GM12878 (cell line): ENCODE results near the gene WNT9B.

Experiments
- SREBF1 ChIP-seq: IDR thresholded peaks from 2 replicates; pipeline ENCODE4 v1.6.1; 2012; ENCODE audit warnings: mild to moderate bottlenecking, low read length
- TF ChIP-seq, protein P1 (sequence below): fragments of 450-650 bp; IDR thresholded peaks from 2 replicates; pipeline ENCODE4 v1.6.1; 2017; ENCODE audit warnings: mild to moderate bottlenecking, low read depth, inconsistent platforms; ENCODE audit not compliant: poor library complexity, severe bottlenecking

DNA sequence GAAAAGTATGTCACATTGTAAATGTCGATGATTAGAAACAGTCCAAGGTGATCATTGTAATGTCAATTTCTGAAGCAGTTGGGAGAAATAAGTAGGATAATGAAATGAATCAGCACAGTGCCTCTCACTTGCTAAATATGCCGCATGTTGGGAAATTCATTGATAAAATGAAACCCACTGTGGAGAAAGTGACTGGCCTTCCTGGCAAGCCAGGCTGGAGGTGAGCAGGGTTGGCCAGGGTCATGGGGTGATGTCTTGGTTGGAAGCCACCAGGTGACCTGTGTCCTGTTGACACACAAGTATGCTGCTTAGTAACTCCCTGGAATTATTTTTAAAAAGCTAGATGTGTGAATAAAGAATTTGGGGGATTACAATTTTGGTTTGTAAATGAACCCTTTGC is 14.9 kb upstream of the WNT9B start:
- TF ChIP-seq, protein P1, sequence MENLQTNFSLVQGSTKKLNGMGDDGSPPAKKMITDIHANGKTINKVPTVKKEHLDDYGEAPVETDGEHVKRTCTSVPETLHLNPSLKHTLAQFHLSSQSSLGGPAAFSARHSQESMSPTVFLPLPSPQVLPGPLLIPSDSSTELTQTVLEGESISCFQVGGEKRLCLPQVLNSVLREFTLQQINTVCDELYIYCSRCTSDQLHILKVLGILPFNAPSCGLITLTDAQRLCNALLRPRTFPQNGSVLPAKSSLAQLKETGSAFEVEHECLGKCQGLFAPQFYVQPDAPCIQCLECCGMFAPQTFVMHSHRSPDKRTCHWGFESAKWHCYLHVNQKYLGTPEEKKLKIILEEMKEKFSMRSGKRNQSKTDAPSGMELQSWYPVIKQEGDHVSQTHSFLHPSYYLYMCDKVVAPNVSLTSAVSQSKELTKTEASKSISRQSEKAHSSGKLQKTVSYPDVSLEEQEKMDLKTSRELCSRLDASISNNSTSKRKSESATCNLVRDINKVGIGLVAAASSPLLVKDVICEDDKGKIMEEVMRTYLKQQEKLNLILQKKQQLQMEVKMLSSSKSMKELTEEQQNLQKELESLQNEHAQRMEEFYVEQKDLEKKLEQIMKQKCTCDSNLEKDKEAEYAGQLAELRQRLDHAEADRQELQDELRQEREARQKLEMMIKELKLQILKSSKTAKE = no peak
- TF ChIP-seq SREBF1 = no peak
